GM19099 (cell line): ENCODE measurements around the gene NSUN6.

Experiments
- POLR2A ChIP-seq: IDR thresholded peaks from 3 replicates; pipeline ENCODE4 v1.6.1; 2011; ENCODE audit warnings: low read depth; ENCODE audit not compliant: insufficient read length; ENCODE audit errors: extremely low read depth

The NSUN6 gene

DNA sequence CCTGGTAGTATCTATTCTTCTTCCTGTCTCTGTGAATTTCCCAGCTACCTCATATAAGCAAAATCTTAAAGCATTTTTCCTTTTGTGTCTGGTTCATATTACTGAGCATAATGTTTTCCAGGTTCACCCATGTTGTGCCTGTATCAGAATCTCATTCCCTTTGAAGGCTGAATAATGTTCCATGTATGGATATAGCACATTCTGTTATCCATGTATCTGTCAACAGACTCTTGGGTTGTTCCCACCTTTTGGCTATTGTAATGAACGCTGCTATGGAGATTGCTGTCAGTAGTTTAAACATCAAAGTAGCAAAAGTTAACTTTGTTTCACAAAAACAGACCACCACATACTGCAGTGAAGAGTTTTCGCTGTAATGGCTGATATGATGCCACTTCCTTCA lies 99.9 kb downstream of the NSUN6 start:
- TF ChIP-seq POLR2A = no peak

DNA sequence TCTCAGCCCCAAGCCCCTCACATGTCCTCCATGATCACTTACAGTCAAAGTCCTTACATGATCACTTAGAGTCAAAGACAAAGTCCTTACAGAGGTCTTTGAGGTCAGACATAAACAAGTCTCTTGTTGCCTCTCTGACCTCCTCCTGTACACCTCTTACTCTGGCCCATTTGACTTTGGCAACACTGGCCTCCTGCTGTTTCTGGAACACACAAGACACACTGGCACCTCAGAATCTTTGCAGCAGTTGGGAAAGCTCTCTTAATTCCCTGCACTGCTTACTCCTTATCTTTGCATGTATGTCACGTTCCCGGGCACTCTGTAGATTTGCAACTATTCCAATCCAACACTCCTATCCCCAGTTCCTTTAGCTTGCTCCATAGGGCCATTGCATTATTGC lies 102.3 kb downstream of the NSUN6 start:
- no peak for TF ChIP-seq POLR2A

DNA sequence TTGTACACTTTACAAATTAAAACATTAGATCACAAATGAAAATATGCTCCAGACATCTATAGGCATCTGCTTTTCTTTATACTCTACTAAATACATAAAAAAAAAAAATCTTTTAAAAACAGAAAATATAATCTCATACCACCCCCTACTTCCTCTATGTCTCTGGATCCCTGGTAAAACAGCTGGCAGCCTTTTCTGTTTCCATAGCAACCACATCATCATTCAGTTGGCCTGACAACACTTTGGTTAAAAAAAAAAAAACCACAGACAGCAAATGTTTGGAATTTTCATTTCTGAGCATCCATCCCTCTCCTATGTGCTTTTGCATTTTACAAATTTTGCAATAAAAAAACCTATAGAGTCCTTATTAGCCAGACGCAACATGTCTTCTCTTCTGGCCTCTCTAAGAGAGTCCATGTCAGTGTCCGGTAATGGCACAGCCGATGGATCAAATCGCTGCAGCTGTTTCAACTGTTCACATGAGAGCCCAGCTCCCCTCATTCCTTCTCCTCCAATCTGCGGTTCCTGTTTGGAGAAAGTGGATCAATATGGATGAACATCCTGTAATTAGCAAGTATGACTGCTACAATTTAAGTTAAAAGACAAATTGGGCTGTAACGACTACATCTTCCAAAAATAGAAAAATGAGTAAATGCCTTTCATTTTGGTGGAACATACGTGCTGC lies 105.6 kb downstream of the NSUN6 start:
- no peak for TF ChIP-seq POLR2A

DNA sequence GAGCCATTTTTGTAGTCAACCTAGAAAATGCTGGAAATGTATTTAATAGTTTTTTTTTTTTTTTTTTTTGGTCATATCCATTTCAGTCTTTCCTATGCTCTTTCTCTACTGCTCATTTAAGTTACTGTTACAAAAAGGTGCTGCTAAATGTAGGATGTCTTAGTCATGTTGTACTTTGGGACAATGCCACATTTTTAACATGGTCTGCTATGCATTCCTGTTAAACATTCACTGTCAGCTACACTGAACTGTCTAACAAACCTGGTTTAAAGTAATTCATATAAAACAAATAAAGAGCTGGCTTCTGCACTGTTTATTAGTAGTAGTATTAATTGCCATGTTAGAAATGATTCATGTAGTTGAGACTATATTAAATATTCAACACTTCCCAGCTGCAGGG lies 108.6 kb downstream of the NSUN6 start:
- TF ChIP-seq POLR2A = no peak

DNA sequence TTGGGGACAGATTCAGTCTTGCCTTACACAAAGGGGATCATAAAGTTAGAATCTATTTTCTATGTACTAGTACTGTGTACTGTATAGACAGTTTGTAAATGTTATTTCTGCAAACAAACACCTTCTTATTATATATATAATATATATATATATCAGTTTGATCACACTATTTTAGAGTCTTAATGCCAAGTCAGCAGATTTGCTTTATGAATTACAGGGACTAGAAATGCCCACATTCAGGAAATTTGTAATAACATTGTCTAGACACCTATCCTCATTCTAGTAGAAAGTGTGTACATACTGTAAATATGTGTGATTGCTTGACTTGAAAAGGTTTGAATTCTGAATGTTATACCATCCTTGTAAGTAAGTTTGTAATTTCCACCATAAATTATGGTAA lies 111.2 kb downstream of the NSUN6 start:
- TF ChIP-seq POLR2A = no peak

DNA sequence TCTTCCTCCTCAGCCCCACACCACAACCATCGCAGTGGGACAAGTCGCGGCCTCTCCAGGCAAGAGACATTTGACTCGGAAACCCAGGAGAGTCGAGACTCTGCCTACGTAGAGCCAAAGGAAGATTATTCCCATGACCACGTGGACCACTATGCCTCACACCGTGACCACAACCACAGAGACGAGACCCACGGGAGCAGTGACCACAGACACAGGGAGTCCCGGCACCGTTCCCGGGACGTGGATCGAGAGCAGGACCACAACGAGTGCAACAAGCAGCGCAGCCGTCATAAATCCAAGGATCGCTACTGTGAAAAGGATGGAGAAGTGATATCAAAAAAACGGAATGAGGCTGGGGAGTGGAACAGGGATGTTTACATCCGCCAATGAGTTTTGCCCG lies 112.1 kb downstream of the NSUN6 start:
- no peak for TF ChIP-seq POLR2A

DNA sequence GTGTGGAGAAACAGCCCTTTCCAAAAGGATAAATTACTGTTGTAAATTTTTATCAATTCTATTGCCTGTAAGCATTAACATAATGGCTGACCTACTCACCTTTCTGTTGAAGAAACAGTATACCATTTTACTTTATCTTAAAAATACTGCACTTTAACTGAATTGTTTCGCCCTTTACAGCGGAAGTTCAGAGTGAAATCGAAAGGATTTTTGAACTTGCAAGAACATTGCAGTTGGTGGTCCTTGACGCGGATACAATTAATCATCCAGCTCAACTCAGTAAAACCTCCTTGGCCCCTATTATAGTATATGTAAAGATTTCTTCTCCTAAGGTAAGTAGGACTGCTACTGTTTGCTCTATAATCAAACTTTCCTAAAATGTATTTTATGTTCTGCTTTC lies 117.5 kb downstream of the NSUN6 start:
- no peak for TF ChIP-seq POLR2A

- TF ChIP-seq POLR2A = no peak
These were observed 118.4 kb downstream of the NSUN6 start for GRCh38 chr10:18532881-18533535.

GRCh38 chr10:18528292-18528691 lies 123.1 kb downstream of the NSUN6 start:
- no peak for TF ChIP-seq POLR2A

- TF ChIP-seq POLR2A = no peak
These were observed 123.7 kb downstream of the NSUN6 start for GRCh38 chr10:18527687-18528086.

GRCh38 chr10:18523858-18524257 lies 127.5 kb downstream of the NSUN6 start:
- TF ChIP-seq POLR2A = no peak

DNA sequence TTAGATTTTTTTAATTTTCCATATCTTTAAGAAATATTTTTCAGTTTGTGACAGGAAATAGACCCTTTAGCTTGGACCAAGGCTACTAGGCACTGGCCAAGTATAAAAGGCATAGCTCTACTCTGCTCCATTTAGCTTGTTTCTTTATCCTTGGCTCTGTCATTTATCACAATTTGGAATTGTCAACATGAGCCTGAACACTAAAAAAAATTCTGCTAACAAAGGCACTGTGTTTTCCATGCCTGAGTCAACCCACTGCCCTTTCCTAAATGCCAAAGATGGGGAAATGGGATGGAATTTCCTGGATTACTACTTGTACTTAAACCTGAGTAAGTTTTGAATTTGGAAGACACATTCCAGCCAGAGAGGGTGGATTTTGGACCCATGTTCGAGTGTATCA lies 128.4 kb downstream of the NSUN6 start:
- no peak for TF ChIP-seq POLR2A

- no peak for TF ChIP-seq POLR2A
These were observed 134.5 kb downstream of the NSUN6 start for GRCh38 chr10:18516851-18517250.

GRCh38 chr10:18514537-18514936 lies 136.8 kb downstream of the NSUN6 start:
- no peak for TF ChIP-seq POLR2A

GRCh38 chr10:18508587-18508986 lies 142.8 kb downstream of the NSUN6 start:
- TF ChIP-seq POLR2A = no peak

DNA sequence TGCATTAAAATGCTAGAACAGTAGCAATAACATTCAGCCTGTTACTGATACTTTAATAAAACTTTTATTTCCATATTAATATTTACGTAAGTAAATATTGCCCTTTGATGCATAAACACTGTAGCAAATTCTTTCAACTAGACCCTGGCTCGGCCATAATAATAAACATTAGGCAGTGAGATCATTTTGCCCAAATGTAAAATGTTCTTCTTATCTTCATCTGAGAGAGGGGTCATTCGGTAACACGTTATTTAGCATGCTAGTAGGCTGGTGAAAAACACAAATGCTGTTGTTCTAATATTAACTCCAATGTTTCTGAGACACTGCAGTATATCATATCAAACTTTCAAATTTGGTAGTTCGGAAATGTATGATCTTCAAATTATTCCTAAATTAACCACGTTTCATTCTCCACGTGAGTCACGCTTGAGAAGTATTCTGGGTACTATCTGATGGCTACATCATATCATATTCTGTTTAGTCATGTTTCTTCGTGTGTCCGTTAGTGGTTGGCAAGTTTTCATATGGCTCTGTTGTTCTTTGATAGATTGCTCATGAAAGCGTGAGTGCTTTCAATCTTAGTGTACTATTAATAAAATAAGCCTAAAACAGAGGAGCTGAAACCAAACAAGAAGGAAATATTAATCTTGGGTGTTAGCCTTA lies 145.8 kb downstream of the NSUN6 start:
- no peak for TF ChIP-seq POLR2A
